CD4-positive, alpha-beta memory T cell (primary cell): ENCODE measurements around the gene NDUFA7. TPM values are rescaled to one million over a fixed set of nuclear protein-coding genes. Genes with fewer than 3 reads are reported as not detected.

Source experiments
- CTCF ChIA-PET: fragments of 350-600 bp; sonication (Branson Sonifier 250); formaldehyde crosslinking; loops from one replicate; lab custom pipeline; 2021; ENCODE audit warnings: inconsistent platforms; ENCODE audit not compliant: partially characterized antibody; lab: Charles Lee
- POLR2A ChIA-PET: fragments of 350-600 bp; sonication (Branson Sonifier 250); formaldehyde crosslinking; loops from one replicate; lab custom pipeline; 2021; ENCODE audit not compliant: partially characterized antibody; lab: Charles Lee
- DNase-seq, 5 donors: peaks; one replicate each; pipeline versions ENCODE4 v3.0.0 to v3.0.0-alpha.2; 2020 to 2022; ENCODE audit warnings: mixed read lengths in 1 of 5
- H3K27ac ChIP-seq: one replicate; pipeline ENCODE4 v1.7.0; 2013; ENCODE audit warnings: low read depth, low read length
- H3K27me3 ChIP-seq: 2 replicates; pipeline ENCODE4 v1.7.0; 2013; ENCODE audit warnings: mild to moderate bottlenecking, low read length, moderate library complexity; ENCODE audit not compliant: insufficient read depth
- H3K36me3 ChIP-seq: 2 replicates; pipeline ENCODE4 v1.7.0; 2013; ENCODE audit warnings: mild to moderate bottlenecking, low read length, moderate library complexity; ENCODE audit not compliant: insufficient read depth
- H3K4me1 ChIP-seq: 2 replicates; pipeline ENCODE4 v1.7.0; 2013; ENCODE audit warnings: mild to moderate bottlenecking, low read length, moderate library complexity; ENCODE audit not compliant: insufficient read depth
- H3K4me3 ChIP-seq, 2 donors: one replicate each; pipeline ENCODE4 v1.7.0; 2013; ENCODE audit warnings: low read length in 2 of 2, mild to moderate bottlenecking in 1 of 2
- H3K9me3 ChIP-seq, 2 donors: one replicate each; pipeline ENCODE4 v1.7.0; 2013; ENCODE audit warnings: low read length in 2 of 2, control low read depth in 1 of 2; ENCODE audit not compliant: control insufficient read depth in 1 of 2
- H3K27ac Mint-ChIP-seq, 7 donors: one replicate each; pipeline ENCODE4 v1.8.0; 2020 to 2021; ENCODE audit warnings: mixed read lengths in 7 of 7, mild to moderate bottlenecking in 6 of 7, inconsistent platforms in 3 of 7, moderate library complexity in 3 of 7
- H3K27me3 Mint-ChIP-seq, 2 donors: one replicate each; pipeline ENCODE4 v1.8.0; 2020 to 2021; ENCODE audit warnings: mixed read lengths in 2 of 2
- H3K36me3 Mint-ChIP-seq, 2 donors: one replicate each; pipeline ENCODE4 v1.8.0; 2020 to 2021; ENCODE audit warnings: mixed read lengths in 2 of 2, inconsistent platforms in 1 of 2, mild to moderate bottlenecking in 1 of 2
- H3K4me1 Mint-ChIP-seq, 4 donors: one replicate each; pipeline ENCODE4 v1.8.0; 2020 to 2021; ENCODE audit warnings: mixed read lengths in 4 of 4, mild to moderate bottlenecking in 1 of 4
- H3K4me3 Mint-ChIP-seq, 8 donors: one replicate each; pipeline ENCODE4 v1.8.0; 2020 to 2021; ENCODE audit warnings: mixed read lengths in 8 of 8, mild to moderate bottlenecking in 7 of 8, moderate library complexity in 6 of 8, inconsistent platforms in 3 of 8
- H3K9me3 Mint-ChIP-seq, 8 donors: one replicate each; pipeline ENCODE4 v1.8.0; 2020 to 2021; ENCODE audit warnings: mixed read lengths in 8 of 8, mild to moderate bottlenecking in 5 of 8, inconsistent platforms in 3 of 8, moderate library complexity in 1 of 8
- intact Hi-C: fragments of 100-400 bp; cut with micrococcal nuclease; formaldehyde crosslinking; loops from one replicate; pipeline ENCODE4 v1.15.1; 2023
- polyA plus RNA-seq, 2 donors: library from polyadenylated mRNA; unstranded; fragments of 300-500 nt; fragmentation: Illumina TruSeq; gene quantifications; one replicate each; pipeline ENCODE4 v1.2.3, GENCODE V29; 2021
- total RNA-seq, 2 experiments: library from RNA; stranded (reverse); gene quantifications; one replicate each; pipeline ENCODE4 v1.2.3, GENCODE V29; 2021

NDUFA7 gene
- total and polyA plus RNA-seq, 4 experiments from 2014 or later: 30.4 to 115 (median 69.8) TPM

GRCh38 chr19:8335343-8336071 is 14.3 kb upstream of the NDUFA7 start:
- H3K9me3 ChIP-seq: no peaks in the 10 kb centered on the region
- POLR2A ChIA-PET: no interaction called here
- Mint-ChIP-seq H3K27ac (peak overlapping the region in 1 of 7 donors; percentile 16), H3K27me3 (peaks cover 8 to 13% of the 10 kb centered on the region in 2 donors), H3K4me3 (peak overlapping the region; percentile 9 to 73 (median 64)), H3K9me3 (no peaks in the 10 kb centered on the region), H3K36me3 (no peaks in the 10 kb centered on the region), H3K4me1 (peaks cover 4 to 10% (median 7%) of the 10 kb centered on the region in 4 donors)
- CTCF ChIA-PET: interaction anchor here (1.1 kb wide), 1 partner anchor 20 kb away, joined by 4 read pairs; no protein-coding TSS in a partner anchor
- no peak overlapping the region for H3K4me3 ChIP-seq
- H3K36me3 ChIP-seq: no peaks in the 10 kb centered on the region
- no peak overlapping the region for H3K27ac ChIP-seq
- peak in 4 of 5 donors; percentile 9 to 60 (median 20) for DNase-seq
- H3K4me1 ChIP-seq: peaks cover 7% of the 10 kb centered on the region
- intact Hi-C loops: no loop called here
- H3K27me3 ChIP-seq: peaks cover 9% of the 10 kb centered on the region

- Mint-ChIP-seq H3K27ac (no peak overlapping the region), H3K27me3 (peaks cover 8 to 13% of the 10 kb centered on the region in 2 donors), H3K9me3 (no peaks in the 10 kb centered on the region), H3K36me3 (no peaks in the 10 kb centered on the region), H3K4me3 (peak overlapping the region in 2 of 8 donors; percentile 17 to 43), H3K4me1 (peaks cover 4 to 10% (median 5%) of the 10 kb centered on the region in 4 donors)
- CTCF ChIA-PET: interaction anchor here (0.7 to 1.3 kb wide), 4 partner anchors 17 to 66 kb away, joined by 3 to 6 read pairs (median 3); no protein-coding TSS in a partner anchor
- no peak overlapping the region for H3K4me3 ChIP-seq
- H3K36me3 ChIP-seq: no peaks in the 10 kb centered on the region
- peak in 2 of 5 donors; percentile 8 to 12 for DNase-seq
- peaks cover 9% of the 10 kb centered on the region for H3K27me3 ChIP-seq
- H3K9me3 ChIP-seq: no peaks in the 10 kb centered on the region
- intact Hi-C loops: no loop called here
- POLR2A ChIA-PET: no interaction called here
- peaks cover 7% of the 10 kb centered on the region for H3K4me1 ChIP-seq
- H3K27ac ChIP-seq: no peak overlapping the region
These were observed 13.5 kb upstream of the NDUFA7 start for GRCh38 chr19:8334458-8335342.

- Histone ChIP-seq H3K27me3 (peaks cover 9% of the 10 kb centered on the region), H3K4me3 (no peak overlapping the region), H3K4me1 (peaks cover 7% of the 10 kb centered on the region), H3K9me3 (no peaks in the 10 kb centered on the region), H3K36me3 (no peaks in the 10 kb centered on the region), H3K27ac (no peak overlapping the region)
- Mint-ChIP-seq H3K9me3 (no peaks in the 10 kb centered on the region), H3K4me1 (peaks cover 4 to 10% (median 5%) of the 10 kb centered on the region in 4 donors), H3K4me3 (peak overlapping the region in 2 of 8 donors; percentile 17 to 43), H3K27me3 (peaks cover 8 to 11% of the 10 kb centered on the region in 2 donors), H3K36me3 (no peaks in the 10 kb centered on the region), H3K27ac (no peak overlapping the region)
- no peak for DNase-seq
- intact Hi-C loops: no loop called here
- POLR2A ChIA-PET: no interaction called here
- CTCF ChIA-PET: interaction anchor here (0.7 to 1.3 kb wide), 4 partner anchors 18 to 66 kb away, joined by 3 to 6 read pairs (median 3); no protein-coding TSS in a partner anchor
These were observed 12.7 kb upstream of the NDUFA7 start for GRCh38 chr19:8333767-8334457.

- peaks cover 4 to 10% (median 5%) of the 10 kb centered on the region in 4 donors for H3K4me1 Mint-ChIP-seq
- no peak overlapping the region for H3K27ac ChIP-seq
- no peak overlapping the region for H3K4me3 ChIP-seq
- no peak overlapping the region for H3K27ac Mint-ChIP-seq
- CTCF ChIA-PET: interaction anchor here (1.2 kb wide), 1 partner anchor 18 kb away, joined by 3 read pairs; no protein-coding TSS in a partner anchor
- H3K27me3 ChIP-seq: peaks cover 9% of the 10 kb centered on the region
- no peak overlapping the region for H3K4me3 Mint-ChIP-seq
- DNase-seq: no peak
- no peaks in the 10 kb centered on the region for H3K9me3 Mint-ChIP-seq
- POLR2A ChIA-PET: no interaction called here
- no peaks in the 10 kb centered on the region for H3K9me3 ChIP-seq
- peaks cover 7% of the 10 kb centered on the region for H3K4me1 ChIP-seq
- peaks cover 8% of the 10 kb centered on the region in 2 donors for H3K27me3 Mint-ChIP-seq
- H3K36me3 Mint-ChIP-seq: no peaks in the 10 kb centered on the region
- intact Hi-C loops: no loop called here
- no peaks in the 10 kb centered on the region for H3K36me3 ChIP-seq
These were observed 12.0 kb upstream of the NDUFA7 start for GRCh38 chr19:8332976-8333766.

- Histone ChIP-seq H3K27me3 (peaks cover 9% of the 10 kb centered on the region), H3K4me3 (no peak overlapping the region), H3K36me3 (no peaks in the 10 kb centered on the region), H3K27ac (no peak overlapping the region), H3K4me1 (peaks cover 7% of the 10 kb centered on the region), H3K9me3 (no peaks in the 10 kb centered on the region)
- Mint-ChIP-seq H3K27me3 (peaks cover 3 to 4% of the 10 kb centered on the region in 2 donors), H3K4me1 (peaks cover 3 to 10% (median 5%) of the 10 kb centered on the region in 4 donors), H3K27ac (no peak overlapping the region), H3K9me3 (no peaks in the 10 kb centered on the region), H3K4me3 (no peak overlapping the region), H3K36me3 (peaks cover 0 to 2% of the 10 kb centered on the region in 2 donors)
- DNase-seq: no peak
- ChIA-PET CTCF (interaction anchor here (1.2 kb wide), 1 partner anchor 10 kb away, joined by 4 read pairs; the partner anchor contains the start of gene RPS28), POLR2A (interaction anchor here (0.5 to 1.5 kb wide), 3 partner anchors 10 to 166 kb away, joined by 3 to 4 read pairs (median 3); partner anchors contain the start of gene RPS28)
- intact Hi-C loops: no loop called here
These were observed 10.2 kb upstream of the NDUFA7 start for GRCh38 chr19:8331263-8331845.

GRCh38 chr19:8329996-8330395 is 8.8 kb upstream of the NDUFA7 start:
- Histone ChIP-seq H3K4me1 (peaks cover 7% of the 10 kb centered on the region), H3K36me3 (no peaks in the 10 kb centered on the region), H3K27ac (no peak overlapping the region), H3K27me3 (peaks cover 9% of the 10 kb centered on the region), H3K4me3 (no peak overlapping the region), H3K9me3 (no peaks in the 10 kb centered on the region)
- no peaks in the 10 kb centered on the region for H3K27me3 Mint-ChIP-seq
- H3K4me1 Mint-ChIP-seq: peaks cover 0 to 4% (median 0%) of the 10 kb centered on the region in 4 donors
- POLR2A ChIA-PET: no interaction called here
- CTCF ChIA-PET: no interaction called here
- H3K36me3 Mint-ChIP-seq: peaks cover 0 to 2% of the 10 kb centered on the region in 2 donors
- intact Hi-C loops: loop anchor here (10.0 kb wide), 1 partner anchor 175 kb away; no protein-coding TSS in a partner anchor
- DNase-seq: no peak
- H3K4me3 Mint-ChIP-seq: no peak overlapping the region
- H3K27ac Mint-ChIP-seq: peak overlapping the region in 1 of 7 donors; percentile 42
- H3K9me3 Mint-ChIP-seq: no peaks in the 10 kb centered on the region
